OCI-LY1 (cell line): ENCODE data around the gene RIPK4.

Experiments
- H2AFZ ChIP-seq: fragments of 200-600 bp; sonication (generic), shearing (Covaris generic); 2 replicates; pipeline ENCODE4 v1.6.0; 2014; ENCODE audit warnings: antibody characterized with exemption, mild to moderate bottlenecking, low read length
- H3F3A ChIP-seq: fragments of 200-600 bp; sonication (generic), shearing (Covaris generic); 2 replicates; pipeline ENCODE4 v1.6.0; 2014; ENCODE audit warnings: mild to moderate bottlenecking, antibody characterized with exemption, low read length, moderate library complexity; ENCODE audit not compliant: insufficient read depth
- H3K27ac ChIP-seq: fragments of 200-600 bp; sonication (generic); 2 replicates; pipeline ENCODE4 v1.5.1; 2014; ENCODE audit warnings: low read length, mixed run types, mild to moderate bottlenecking, low read depth; ENCODE audit not compliant: poor library complexity, severe bottlenecking
- H3K27me3 ChIP-seq: fragments of 200-600 bp; sonication (generic); 2 replicates; pipeline ENCODE4 v1.6.0; 2014; ENCODE audit warnings: antibody characterized with exemption, mild to moderate bottlenecking, low read length, moderate library complexity; ENCODE audit not compliant: insufficient read depth
- H3K36me3 ChIP-seq: fragments of 200-600 bp; sonication (generic); 2 replicates; pipeline ENCODE4 v1.6.1; 2014; ENCODE audit warnings: mild to moderate bottlenecking, antibody characterized with exemption, low read length, moderate library complexity, mixed read lengths; ENCODE audit not compliant: insufficient read depth
- H3K4me1 ChIP-seq: fragments of 200-600 bp; sonication (generic); 2 replicates; pipeline ENCODE4 v1.5.1; 2014; ENCODE audit warnings: mild to moderate bottlenecking, low read length, moderate library complexity; ENCODE audit not compliant: insufficient read depth, severe bottlenecking
- H3K4me2 ChIP-seq: fragments of 200-600 bp; sonication (generic), shearing (Covaris generic); 2 replicates; pipeline ENCODE4 v1.6.1; 2014; ENCODE audit warnings: low read length
- H3K4me3 ChIP-seq: fragments of 200-600 bp; sonication (generic); 2 replicates; pipeline ENCODE4 v1.5.1; 2014; ENCODE audit warnings: low read length, low read depth, mild to moderate bottlenecking, mixed read lengths; ENCODE audit not compliant: poor library complexity, severe bottlenecking
- H3K79me2 ChIP-seq: fragments of 200-600 bp; shearing (Covaris generic); 2 replicates; pipeline ENCODE4 v1.6.1; 2016; ENCODE audit warnings: mixed run types, low read length, mixed read lengths; ENCODE audit not compliant: insufficient read depth
- H3K9ac ChIP-seq: fragments of 200-600 bp; sonication (generic), shearing (Covaris generic); 2 replicates; pipeline ENCODE4 v1.6.1; 2014; ENCODE audit warnings: mild to moderate bottlenecking, low read length, mixed read lengths
- H3K9me2 ChIP-seq: fragments of 200-600 bp; sonication (generic), shearing (Covaris generic); 2 replicates; pipeline ENCODE4 v1.6.1; 2014; ENCODE audit warnings: low read depth, mild to moderate bottlenecking, low read length, mixed read lengths
- H3K9me3 ChIP-seq: fragments of 200-600 bp; shearing (Covaris generic); 2 replicates; pipeline ENCODE4 v1.6.1; 2014; ENCODE audit warnings: low read length, mixed read lengths
- H4K20me1 ChIP-seq: fragments of 200-600 bp; sonication (generic), shearing (Covaris generic); 2 replicates; pipeline ENCODE4 v1.6.0; 2016; ENCODE audit warnings: mild to moderate bottlenecking, low read length; ENCODE audit not compliant: insufficient read depth
- EZH2 ChIP-seq: fragments of 200-600 bp; sonication (generic), shearing (Covaris generic); IDR thresholded peaks from 2 replicates; pipeline ENCODE4 v1.8.0; 2017; ENCODE audit warnings: borderline replicate concordance, mixed run types, mild to moderate bottlenecking, antibody characterized with exemption, low read length, moderate library complexity, mixed read lengths
- TF ChIP-seq, protein P1 (sequence below): fragments of 200-600 bp; sonication (generic), shearing (Covaris generic); IDR thresholded peaks from 2 replicates; pipeline ENCODE4 v1.5.1; 2017; ENCODE audit warnings: mild to moderate bottlenecking, antibody characterized with exemption, low read length, moderate library complexity, mixed read lengths

RIPK4 gene

DNA sequence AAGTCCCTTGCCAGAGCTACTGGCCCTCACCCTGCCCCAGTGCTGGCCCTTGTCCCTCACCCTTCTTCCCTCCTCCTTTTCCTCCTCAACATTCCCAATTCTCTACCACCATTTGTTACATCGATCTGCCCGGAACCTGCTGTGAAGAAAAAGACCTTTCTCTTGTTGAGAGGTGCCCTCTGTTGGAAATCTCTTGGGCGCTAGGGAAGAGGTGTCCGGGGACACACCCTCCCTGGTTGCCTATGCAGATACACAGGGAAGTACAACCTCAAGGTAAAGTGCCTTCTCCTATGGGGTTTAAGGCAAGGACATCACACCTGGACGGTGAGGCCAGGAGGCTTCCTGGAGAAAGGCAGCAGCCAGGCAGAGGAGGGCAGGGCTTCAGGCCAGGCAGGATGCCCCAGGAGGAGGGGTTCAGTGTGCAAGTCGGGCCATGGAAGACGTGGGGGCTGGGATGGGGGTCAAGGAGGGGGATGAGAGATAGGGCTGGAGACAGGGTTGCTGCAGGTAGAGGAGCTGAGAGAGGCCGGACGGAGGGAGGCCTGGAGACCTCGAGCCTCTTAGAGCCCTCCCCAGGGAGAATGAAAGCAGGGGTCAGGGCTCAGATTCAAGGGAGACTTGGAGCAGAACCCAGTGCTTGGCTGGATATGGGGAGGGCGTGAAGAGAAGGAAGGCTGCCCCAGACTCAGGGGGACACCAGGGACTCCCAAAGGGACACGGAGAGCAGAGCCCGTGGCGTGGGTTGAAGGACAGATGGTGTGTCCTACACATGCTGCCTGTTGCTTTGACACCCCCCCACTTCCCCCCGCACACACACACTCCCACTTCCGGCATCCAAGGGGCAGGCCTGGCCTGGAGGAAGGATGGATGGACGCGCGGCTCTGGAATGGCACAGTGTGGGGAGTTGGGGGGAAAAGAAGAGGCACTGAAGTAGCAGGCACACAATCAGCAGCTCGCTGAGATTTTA is 44.5 kb downstream of the RIPK4 start:
- no peaks in the 10 kb centered on the region for H3F3A ChIP-seq
- TF ChIP-seq, protein P1, sequence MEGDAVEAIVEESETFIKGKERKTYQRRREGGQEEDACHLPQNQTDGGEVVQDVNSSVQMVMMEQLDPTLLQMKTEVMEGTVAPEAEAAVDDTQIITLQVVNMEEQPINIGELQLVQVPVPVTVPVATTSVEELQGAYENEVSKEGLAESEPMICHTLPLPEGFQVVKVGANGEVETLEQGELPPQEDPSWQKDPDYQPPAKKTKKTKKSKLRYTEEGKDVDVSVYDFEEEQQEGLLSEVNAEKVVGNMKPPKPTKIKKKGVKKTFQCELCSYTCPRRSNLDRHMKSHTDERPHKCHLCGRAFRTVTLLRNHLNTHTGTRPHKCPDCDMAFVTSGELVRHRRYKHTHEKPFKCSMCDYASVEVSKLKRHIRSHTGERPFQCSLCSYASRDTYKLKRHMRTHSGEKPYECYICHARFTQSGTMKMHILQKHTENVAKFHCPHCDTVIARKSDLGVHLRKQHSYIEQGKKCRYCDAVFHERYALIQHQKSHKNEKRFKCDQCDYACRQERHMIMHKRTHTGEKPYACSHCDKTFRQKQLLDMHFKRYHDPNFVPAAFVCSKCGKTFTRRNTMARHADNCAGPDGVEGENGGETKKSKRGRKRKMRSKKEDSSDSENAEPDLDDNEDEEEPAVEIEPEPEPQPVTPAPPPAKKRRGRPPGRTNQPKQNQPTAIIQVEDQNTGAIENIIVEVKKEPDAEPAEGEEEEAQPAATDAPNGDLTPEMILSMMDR: no peak
- no peak for TF ChIP-seq EZH2
- no peaks in the 10 kb centered on the region for H3K9me2 ChIP-seq
- no peaks in the 10 kb centered on the region for H4K20me1 ChIP-seq
- H3K36me3 ChIP-seq: no peaks in the 10 kb centered on the region
- H3K4me2 ChIP-seq: no peak overlapping the region
- no peak overlapping the region for H2AFZ ChIP-seq
- H3K27me3 ChIP-seq: peaks cover 11% of the 10 kb centered on the region; the same call in 1 of the 2 replicates
- no peaks in the 10 kb centered on the region for H3K4me1 ChIP-seq
- H3K9me3 ChIP-seq: no peaks in the 10 kb centered on the region
- H3K9ac ChIP-seq: no peak overlapping the region
- H3K4me3 ChIP-seq: no peak overlapping the region
- no peak overlapping the region for H3K27ac ChIP-seq
- no peaks in the 10 kb centered on the region for H3K79me2 ChIP-seq

DNA sequence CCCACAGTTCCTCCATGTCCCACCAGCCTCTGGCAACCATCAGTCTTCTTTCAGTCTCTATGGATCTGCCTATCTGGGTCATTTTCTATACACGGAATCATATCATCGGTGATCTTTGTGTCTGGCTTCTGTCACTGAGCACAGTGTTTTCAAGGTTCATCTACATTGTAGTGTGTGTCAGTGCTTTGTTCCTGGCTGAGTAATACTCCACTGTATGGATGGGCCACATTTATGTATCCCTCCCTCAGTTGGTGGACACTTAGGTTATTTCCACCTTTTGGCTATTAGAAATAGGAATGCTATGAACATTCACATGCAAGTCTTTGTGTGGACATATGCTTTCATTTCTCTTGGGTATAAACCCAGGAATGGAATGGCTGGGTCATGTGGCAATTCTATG is 46.6 kb downstream of the RIPK4 start:
- H2AFZ ChIP-seq: no peak overlapping the region
- H4K20me1 ChIP-seq: no peaks in the 10 kb centered on the region
- H3K4me2 ChIP-seq: no peak overlapping the region

DNA sequence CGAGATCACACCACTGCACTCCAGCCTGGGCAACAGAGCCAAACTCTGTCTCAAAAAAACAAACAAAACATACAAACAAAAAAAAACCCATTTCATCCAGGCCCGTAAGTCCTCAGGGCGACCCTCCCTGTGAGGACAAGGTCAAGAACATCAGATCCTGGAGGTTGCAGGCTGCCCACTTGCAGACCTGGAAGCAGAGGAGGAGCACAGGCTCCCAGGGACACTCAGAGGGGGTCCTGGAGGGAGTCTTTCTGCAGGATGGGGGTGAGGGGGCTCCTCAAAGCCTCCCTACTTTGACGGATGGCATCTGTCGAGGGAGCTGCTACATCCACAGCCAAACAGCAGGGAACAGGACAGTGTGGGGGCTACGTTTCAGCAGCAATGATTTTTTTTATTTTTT is 47.2 kb downstream of the RIPK4 start:
- Histone ChIP-seq H3K4me2 (no peak overlapping the region), H3K36me3 (no peaks in the 10 kb centered on the region), H3K9ac (no peak overlapping the region), H3K4me1 (no peaks in the 10 kb centered on the region), H3K27ac (no peak overlapping the region), H3K4me3 (no peak overlapping the region), H3F3A (no peaks in the 10 kb centered on the region), H3K9me2 (no peaks in the 10 kb centered on the region), H2AFZ (no peak overlapping the region), H4K20me1 (no peaks in the 10 kb centered on the region), H3K79me2 (no peaks in the 10 kb centered on the region), H3K9me3 (no peaks in the 10 kb centered on the region), H3K27me3 (peaks cover 15% of the 10 kb centered on the region; the same call in 1 of the 2 replicates)
- TF ChIP-seq, protein P1: no peak
- TF ChIP-seq EZH2: no peak

More for the DNA sequence above, 46.6 kb downstream of the RIPK4 start:
- H3K27me3 ChIP-seq: peaks cover 15% of the 10 kb centered on the region; the same call in 1 of the 2 replicates
- no peak overlapping the region for H3K9ac ChIP-seq
- no peaks in the 10 kb centered on the region for H3K9me2 ChIP-seq
- H3K36me3 ChIP-seq: no peaks in the 10 kb centered on the region
- H3K9me3 ChIP-seq: no peaks in the 10 kb centered on the region
- TF ChIP-seq, protein P1: no peak
- TF ChIP-seq EZH2: no peak
- H3K27ac ChIP-seq: no peak overlapping the region
- no peak overlapping the region for H3K4me3 ChIP-seq
- H3K4me1 ChIP-seq: no peaks in the 10 kb centered on the region
- H3K79me2 ChIP-seq: no peaks in the 10 kb centered on the region
- H3F3A ChIP-seq: no peaks in the 10 kb centered on the region
